ENCODE data around the gene DENND11. TPM values are rescaled to one million over a fixed set of nuclear protein-coding genes. Genes with fewer than 3 reads are reported as not detected.

DENND11 gene
- 7.6 and 8.0 TPM in 2 replicates for total RNA-seq

GRCh38 chr7:141702047-141702567 is at the start of gene DENND11:
Gene DENND11, minus strand, starts transcription at chr7:141702166. Its CDS starts 13 bp downstream, at chr7:141702153.
- H3K27ac ChIP-seq (ENCODE audit: low read depth, low read length) = no peak within 1 kb of the TSS

GRCh38 chr7:141748396-141748795 is 46.4 kb upstream of the DENND11 start:
- no peak overlapping the region for H3K4me2 ChIP-seq (ENCODE audit: insufficient read depth, low read length)
- H4K20me1 ChIP-seq (ENCODE audit: insufficient read depth, low read length) = no peaks in the 10 kb centered on the region
- no peaks in the 10 kb centered on the region for H3K4me1 ChIP-seq (ENCODE audit: insufficient read depth, low read length)
- H3K79me2 ChIP-seq (ENCODE audit: insufficient read depth, low read length) = no peaks in the 10 kb centered on the region
- H3K36me3 ChIP-seq (ENCODE audit: insufficient read depth, low read length) = peaks cover 82% of the 10 kb centered on the region
- H3K4me3 ChIP-seq (ENCODE audit: insufficient read depth, low read length) = no peak overlapping the region
- peaks cover 5% of the 10 kb centered on the region for H3K9me3 ChIP-seq (ENCODE audit: low read depth, low read length)
- H3K27ac ChIP-seq (ENCODE audit: low read depth, low read length) = no peak overlapping the region
- H3K27me3 ChIP-seq (ENCODE audit: insufficient read depth, low read length) = no peaks in the 10 kb centered on the region
- TF ChIP-seq CTCF (IDR thresholded peaks at IDR 0.05; ENCODE audit: extremely low read depth, low read depth, low read length) = no peak
- H2AFZ ChIP-seq (ENCODE audit: low read length) = no peak overlapping the region
- no peak for DNase-seq (ENCODE audit: insufficient read length, low spot score, missing footprints)

More at GRCh38 chr7:141702047-141702567, at the start of gene DENND11:
- H3K4me2 ChIP-seq (ENCODE audit: insufficient read depth, low read length) = peak within 1 kb of the TSS; percentile 83
- H3K27me3 ChIP-seq (ENCODE audit: insufficient read depth, low read length) = no peaks in the 10 kb centered on the region
- peak within 1 kb of the TSS; percentile 71 for H2AFZ ChIP-seq (ENCODE audit: low read length)
- H4K20me1 ChIP-seq (ENCODE audit: insufficient read depth, low read length) = peaks cover 4% of the 10 kb centered on the region
- H3K79me2 ChIP-seq (ENCODE audit: insufficient read depth, low read length) = peaks cover 3% of the 10 kb centered on the region
- H3K4me3 ChIP-seq (ENCODE audit: insufficient read depth, low read length) = peak within 1 kb of the TSS; percentile 79
- H3K36me3 ChIP-seq (ENCODE audit: insufficient read depth, low read length) = no peaks in the 10 kb centered on the region
- TF ChIP-seq CTCF (IDR thresholded peaks at IDR 0.05; ENCODE audit: extremely low read depth, low read depth, low read length) = no peak
- peaks cover 21% of the 10 kb centered on the region for H3K4me1 ChIP-seq (ENCODE audit: insufficient read depth, low read length)
- peak; percentile 96 for DNase-seq (ENCODE audit: insufficient read length, low spot score, missing footprints)
- H3K9me3 ChIP-seq (ENCODE audit: low read depth, low read length) = no peaks in the 10 kb centered on the region

GRCh38 chr7:141744131-141744530 is 42.2 kb upstream of the DENND11 start:
- no peak overlapping the region for H3K4me2 ChIP-seq (ENCODE audit: insufficient read depth, low read length)
- H3K36me3 ChIP-seq (ENCODE audit: insufficient read depth, low read length) = peaks cover 83% of the 10 kb centered on the region
- no peak overlapping the region for H2AFZ ChIP-seq (ENCODE audit: low read length)
- no peak overlapping the region for H3K4me3 ChIP-seq (ENCODE audit: insufficient read depth, low read length)
- peaks cover 26% of the 10 kb centered on the region for H3K79me2 ChIP-seq (ENCODE audit: insufficient read depth, low read length)
- H3K27ac ChIP-seq (ENCODE audit: low read depth, low read length) = no peak overlapping the region
- peaks cover 6% of the 10 kb centered on the region for H3K4me1 ChIP-seq (ENCODE audit: insufficient read depth, low read length)
- TF ChIP-seq CTCF (IDR thresholded peaks at IDR 0.05; ENCODE audit: extremely low read depth, low read depth, low read length) = no peak
- H3K9me3 ChIP-seq (ENCODE audit: low read depth, low read length) = no peaks in the 10 kb centered on the region
- H4K20me1 ChIP-seq (ENCODE audit: insufficient read depth, low read length) = no peaks in the 10 kb centered on the region
- no peaks in the 10 kb centered on the region for H3K27me3 ChIP-seq (ENCODE audit: insufficient read depth, low read length)
- DNase-seq (ENCODE audit: insufficient read length, low spot score, missing footprints) = no peak

GRCh38 chr7:141742229-141742628 is 40.3 kb upstream of the DENND11 start:
- Histone ChIP-seq H4K20me1 (ENCODE audit: insufficient read depth, low read length) (no peaks in the 10 kb centered on the region), H3K4me2 (ENCODE audit: insufficient read depth, low read length) (no peak overlapping the region), H3K79me2 (ENCODE audit: insufficient read depth, low read length) (peaks cover 36% of the 10 kb centered on the region), H3K27ac (ENCODE audit: low read depth, low read length) (no peak overlapping the region), H3K4me1 (ENCODE audit: insufficient read depth, low read length) (peaks cover 15% of the 10 kb centered on the region), H3K4me3 (ENCODE audit: insufficient read depth, low read length) (no peak overlapping the region), H3K27me3 (ENCODE audit: insufficient read depth, low read length) (no peaks in the 10 kb centered on the region), H3K9me3 (ENCODE audit: low read depth, low read length) (no peaks in the 10 kb centered on the region), H3K36me3 (ENCODE audit: insufficient read depth, low read length) (peaks cover 71% of the 10 kb centered on the region), H2AFZ (ENCODE audit: low read length) (no peak overlapping the region)
- TF ChIP-seq CTCF (IDR thresholded peaks at IDR 0.05; ENCODE audit: extremely low read depth, low read depth, low read length) = no peak
- peak; percentile 67 for DNase-seq (ENCODE audit: insufficient read length, low spot score, missing footprints)

Measured in osteoblast (primary cell).